Uterus (tissue), 4 donors: ENCODE data around the gene USP46. TPM values are rescaled to one million over a fixed set of nuclear protein-coding genes. Genes with fewer than 3 reads are reported as not detected.
A peak's percentile ranks its signal among the peaks of the same experiment; 100 is the strongest.

Source experiments
- DNase-seq, 2 donors: peaks; one replicate each; pipeline ENCODE4 v3.0.0-alpha.2; 2019 to 2020
- H3K27ac ChIP-seq, 2 donors: fragments of 200-600 bp; sonication (generic); 1 replicate in 1 of 2; 2 replicates in 1 of 2; pipeline ENCODE4 v1.5.1; 2016 to 2018
- H3K27me3 ChIP-seq, 2 donors: fragments of 200-600 bp; sonication (generic); one replicate each; pipeline ENCODE4 v1.5.1; 2018 to 2019; ENCODE audit warnings: control low read depth in 1 of 2
- H3K36me3 ChIP-seq, 2 donors: fragments of 200-600 bp; sonication (generic); one replicate each; pipeline ENCODE4 v1.5.1; 2019; ENCODE audit warnings: control low read depth in 1 of 2
- H3K4me1 ChIP-seq, 2 donors: fragments of 200-600 bp; sonication (generic); one replicate each; pipeline ENCODE4 v1.5.1; 2018 to 2019; ENCODE audit warnings: control low read depth in 1 of 2
- H3K4me3 ChIP-seq, 2 donors: fragments of 200-600 bp; sonication (generic); 1 replicate in 1 of 2; 2 replicates in 1 of 2; pipeline ENCODE4 v1.5.1; 2018 to 2019; ENCODE audit warnings: mild to moderate bottlenecking in 1 of 2
- H3K9me3 ChIP-seq, 2 donors: fragments of 200-600 bp; sonication (generic); one replicate each; pipeline ENCODE4 v1.5.1; 2019; ENCODE audit warnings: control low read depth in 1 of 2
- POLR2A ChIP-seq, 2 donors: fragments of 450-650 bp; IDR thresholded peaks; one replicate each; pipeline ENCODE4 v1.6.1; 2016; ENCODE audit warnings: antibody characterized with exemption in 2 of 2, mild to moderate bottlenecking in 1 of 2, moderate library complexity in 1 of 2
- intact Hi-C: fragments of 100-400 bp; cut with DNase I; formaldehyde crosslinking; loops from one replicate; pipeline ENCODE4 v1.15.1; 2023; ENCODE audit warnings: low total_unique reads
- total RNA-seq, 4 donors: library from RNA; depleted of rRNA in 3 of 4; stranded (reverse); fragments of >200 nt in 3 of 4; gene quantifications; one replicate each; pipeline versions ENCODE4 v1.1.0 to v1.2.4, GENCODE V29; 2014 to 2023
- TF ChIP-seq, protein P1 (sequence below), 4 experiments: fragments of 200-600 bp in 2 of 4; fragments of 450-650 bp in 2 of 4; sonication (generic) in 2 of 4; IDR thresholded peaks; one replicate each; pipeline ENCODE4 v1.5.1; 2016 to 2019; ENCODE audit warnings: antibody characterized with exemption in 4 of 4, mild to moderate bottlenecking in 2 of 4, moderate library complexity in 1 of 4
- donor health status: DM: yes; HTN: yes; CAD: no.

USP46 gene
- total RNA-seq, 4 donors from 2014 or later: 0.51 to 33.5 (median 16.5) TPM

DNA sequence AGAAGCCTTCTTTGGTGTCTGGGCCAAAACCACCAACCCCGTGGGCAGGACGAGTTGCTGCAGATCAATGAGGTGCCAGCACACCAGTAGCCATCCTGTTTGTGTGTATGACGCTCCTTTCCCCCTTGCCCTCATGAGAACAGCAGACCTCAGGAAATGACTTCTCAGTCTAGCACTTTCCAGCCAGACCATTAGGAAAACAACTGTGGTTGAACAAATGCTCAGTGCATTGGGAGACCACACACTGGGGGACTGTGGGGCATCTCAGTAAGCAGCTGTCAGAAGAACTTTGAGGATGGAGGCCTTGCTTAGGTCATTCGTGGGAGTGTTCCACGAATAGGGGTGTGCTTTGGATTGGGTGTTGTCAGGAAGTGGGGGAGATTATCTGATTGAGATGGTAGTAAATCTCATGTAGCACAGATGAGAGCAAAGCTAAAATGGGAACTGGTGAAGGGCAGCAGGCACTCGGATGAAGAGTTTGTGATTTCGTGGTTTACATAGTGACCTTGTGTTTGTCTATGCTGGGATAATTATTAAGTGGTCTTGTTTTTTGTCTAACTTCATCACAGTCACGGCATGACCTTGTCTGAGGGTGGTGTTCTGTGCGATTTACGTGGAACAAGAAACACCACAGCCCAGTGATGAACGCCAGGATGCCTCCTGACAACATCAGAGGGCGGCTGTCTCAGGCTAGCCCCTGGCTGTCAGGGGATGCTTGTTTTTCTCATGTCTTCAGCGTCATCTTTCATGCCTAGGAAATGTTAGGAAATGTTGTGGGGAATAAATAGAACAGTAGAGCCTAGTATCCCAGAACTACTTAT lies 70.1 kb downstream of the USP46 start:
- peak; percentile 20 to 56 for DNase-seq
- H3K4me3 ChIP-seq: no peak overlapping the region
- H3K4me1 ChIP-seq: no peaks in the 10 kb centered on the region
- intact Hi-C loops: no loop called here
- no peaks in the 10 kb centered on the region for H3K36me3 ChIP-seq
- no peaks in the 10 kb centered on the region for H3K9me3 ChIP-seq
- TF ChIP-seq, protein P1, sequence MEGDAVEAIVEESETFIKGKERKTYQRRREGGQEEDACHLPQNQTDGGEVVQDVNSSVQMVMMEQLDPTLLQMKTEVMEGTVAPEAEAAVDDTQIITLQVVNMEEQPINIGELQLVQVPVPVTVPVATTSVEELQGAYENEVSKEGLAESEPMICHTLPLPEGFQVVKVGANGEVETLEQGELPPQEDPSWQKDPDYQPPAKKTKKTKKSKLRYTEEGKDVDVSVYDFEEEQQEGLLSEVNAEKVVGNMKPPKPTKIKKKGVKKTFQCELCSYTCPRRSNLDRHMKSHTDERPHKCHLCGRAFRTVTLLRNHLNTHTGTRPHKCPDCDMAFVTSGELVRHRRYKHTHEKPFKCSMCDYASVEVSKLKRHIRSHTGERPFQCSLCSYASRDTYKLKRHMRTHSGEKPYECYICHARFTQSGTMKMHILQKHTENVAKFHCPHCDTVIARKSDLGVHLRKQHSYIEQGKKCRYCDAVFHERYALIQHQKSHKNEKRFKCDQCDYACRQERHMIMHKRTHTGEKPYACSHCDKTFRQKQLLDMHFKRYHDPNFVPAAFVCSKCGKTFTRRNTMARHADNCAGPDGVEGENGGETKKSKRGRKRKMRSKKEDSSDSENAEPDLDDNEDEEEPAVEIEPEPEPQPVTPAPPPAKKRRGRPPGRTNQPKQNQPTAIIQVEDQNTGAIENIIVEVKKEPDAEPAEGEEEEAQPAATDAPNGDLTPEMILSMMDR (IDR thresholded peaks at IDR 0.05): no peak
- H3K27me3 ChIP-seq: no peaks in the 10 kb centered on the region
- peak overlapping the region; percentile 7 to 34 for H3K27ac ChIP-seq

DNA sequence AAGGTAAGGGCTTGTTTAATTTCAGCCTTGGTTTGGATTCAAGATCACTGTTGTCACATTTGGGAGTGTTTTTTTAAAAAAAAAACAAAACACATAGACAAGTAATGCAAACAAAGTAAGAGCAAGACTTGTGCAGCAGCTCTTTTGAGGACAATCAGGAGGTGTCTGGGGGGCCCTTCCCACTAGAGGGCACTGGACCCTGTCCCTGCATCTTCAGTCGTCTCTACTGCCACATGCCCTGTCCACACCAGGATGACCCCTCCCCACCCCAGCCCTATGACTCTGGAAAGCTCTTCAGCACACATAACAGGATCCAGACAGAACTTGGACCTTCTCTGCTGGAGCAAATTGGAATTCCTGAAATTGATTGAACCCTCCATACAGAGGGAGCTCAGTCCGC lies 71.0 kb downstream of the USP46 start:
- H3K27me3 ChIP-seq: no peaks in the 10 kb centered on the region
- no peaks in the 10 kb centered on the region for H3K9me3 ChIP-seq
- DNase-seq: peak; percentile 24 to 27
- no peak for TF ChIP-seq POLR2A (IDR thresholded peaks at IDR 0.05)
- TF ChIP-seq, protein P1 (IDR thresholded peaks at IDR 0.05): peak in 3 of 4 experiments; percentile 18 to 38 (median 31)
- H3K4me1 ChIP-seq: no peaks in the 10 kb centered on the region
- no peaks in the 10 kb centered on the region for H3K36me3 ChIP-seq
- H3K27ac ChIP-seq: peak overlapping the region in 1 of 2 donors; percentile 34
- H3K4me3 ChIP-seq: no peak overlapping the region
- intact Hi-C loops: no loop called here

DNA sequence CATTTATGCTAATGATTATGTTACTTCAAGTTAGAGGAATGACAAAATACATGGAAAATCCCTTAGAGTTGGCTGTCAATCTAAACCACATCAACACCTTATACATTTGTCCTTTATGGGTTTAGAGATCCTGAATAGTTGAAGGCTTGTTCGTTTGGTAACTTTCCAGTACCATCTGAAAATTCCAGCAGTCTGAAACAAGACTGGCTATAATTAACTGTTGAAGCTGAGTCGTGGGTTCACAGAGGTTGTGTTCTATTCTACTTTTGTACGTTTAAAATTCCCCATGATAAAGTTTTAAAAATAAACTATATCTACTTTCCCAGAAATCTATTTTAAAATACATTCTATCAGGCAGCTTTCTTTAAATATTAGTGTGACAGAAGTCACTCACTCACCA lies 73.0 kb downstream of the USP46 start:
- H3K9me3 ChIP-seq: no peaks in the 10 kb centered on the region
- H3K4me1 ChIP-seq: no peaks in the 10 kb centered on the region
- intact Hi-C loops: no loop called here
- no peak for TF ChIP-seq POLR2A (IDR thresholded peaks at IDR 0.05)
- TF ChIP-seq, protein P1 (IDR thresholded peaks at IDR 0.05): no peak
- no peaks in the 10 kb centered on the region for H3K27me3 ChIP-seq
- no peak for DNase-seq
- no peak overlapping the region for H3K27ac ChIP-seq
- H3K4me3 ChIP-seq: no peak overlapping the region
- H3K36me3 ChIP-seq: no peaks in the 10 kb centered on the region

DNA sequence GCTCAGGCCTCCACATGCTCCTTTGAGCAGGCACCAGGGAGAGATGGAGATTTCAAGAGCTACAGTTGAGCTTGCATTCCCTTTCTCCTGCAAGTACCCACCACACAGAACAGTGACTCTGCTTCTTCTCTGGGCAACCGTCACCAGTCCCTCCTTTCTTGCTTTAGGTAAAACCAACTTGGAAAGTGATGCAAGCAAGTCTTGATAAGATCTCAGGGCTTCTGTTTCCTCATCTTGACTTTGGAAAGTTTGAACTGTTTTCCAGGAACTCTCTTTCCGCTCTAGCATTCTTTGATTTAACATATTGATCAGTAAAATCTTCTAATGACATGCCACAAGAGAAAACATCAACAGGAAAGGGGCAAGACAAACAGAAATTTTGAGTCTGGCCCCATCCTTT lies 73.7 kb downstream of the USP46 start:
- TF ChIP-seq, protein P1 (IDR thresholded peaks at IDR 0.05): no peak
- TF ChIP-seq POLR2A (IDR thresholded peaks at IDR 0.05): no peak
- no peaks in the 10 kb centered on the region for H3K9me3 ChIP-seq
- intact Hi-C loops: no loop called here
- H3K27me3 ChIP-seq: no peaks in the 10 kb centered on the region
- no peak for DNase-seq
- no peak overlapping the region for H3K27ac ChIP-seq
- no peak overlapping the region for H3K4me3 ChIP-seq
- H3K4me1 ChIP-seq: no peaks in the 10 kb centered on the region
- H3K36me3 ChIP-seq: no peaks in the 10 kb centered on the region

DNA sequence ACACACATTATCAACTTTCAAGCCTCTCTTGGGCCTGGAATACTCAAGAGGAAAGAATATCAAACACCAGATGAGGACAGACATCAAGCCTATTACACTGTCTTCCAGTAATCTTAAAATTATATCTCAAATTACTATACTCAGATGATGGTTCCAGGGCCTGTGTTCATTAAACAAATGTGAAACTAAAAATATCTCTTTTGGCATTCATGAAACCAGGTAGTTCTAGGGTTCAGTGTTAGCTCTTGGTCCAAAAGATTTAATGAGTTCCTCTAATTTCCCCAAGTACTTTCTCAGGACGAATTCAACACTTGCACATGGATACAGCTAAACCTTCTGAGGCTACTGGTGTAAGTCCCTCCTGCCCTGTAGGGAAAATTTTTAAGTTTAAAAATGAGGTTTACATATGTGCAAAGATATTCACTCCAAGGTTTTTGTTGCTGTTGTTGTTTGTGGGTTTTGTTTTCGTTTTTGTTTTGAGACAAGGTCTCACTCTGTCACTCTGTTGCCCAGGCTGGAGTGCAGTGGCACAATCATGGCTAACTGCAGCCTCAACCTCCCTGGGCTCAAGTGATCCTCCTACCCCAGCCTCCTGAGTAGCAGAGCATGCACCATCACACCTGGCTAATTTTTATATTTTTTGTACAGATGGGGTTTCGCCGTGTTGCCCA lies 79.4 kb downstream of the USP46 start:
- no peak overlapping the region for H3K4me3 ChIP-seq
- H3K4me1 ChIP-seq: no peaks in the 10 kb centered on the region
- H3K27me3 ChIP-seq: no peaks in the 10 kb centered on the region
- DNase-seq: no peak
- H3K9me3 ChIP-seq: no peaks in the 10 kb centered on the region
- no peak overlapping the region for H3K27ac ChIP-seq
- no peak for TF ChIP-seq POLR2A (IDR thresholded peaks at IDR 0.05)
- TF ChIP-seq, protein P1 (IDR thresholded peaks at IDR 0.05): no peak
- no peaks in the 10 kb centered on the region for H3K36me3 ChIP-seq
- intact Hi-C loops: no loop called here
